Gastrocnemius medialis (tissue), 4 donors: ENCODE data around the gene TSHZ1.

Experiments used
- CTCF ChIP-seq, 5 experiments: fragments of 450-650 bp in 3 of 5; fragments of 200-600 bp in 2 of 5; sonication (generic) in 2 of 5; IDR thresholded peaks in 4 of 5; conservative IDR thresholded peaks in 1 of 5; 1 replicate in 4 of 5; 2 replicates in 1 of 5; pipeline ENCODE4 v1.5.1; 2016 to 2019; ENCODE audit warnings: antibody characterized with exemption in 5 of 5, mild to moderate bottlenecking in 3 of 5, moderate library complexity in 3 of 5
- POLR2A ChIP-seq, 2 donors: fragments of 450-650 bp; IDR thresholded peaks; one replicate each; pipeline ENCODE4 v1.6.1; 2017; ENCODE audit warnings: antibody characterized with exemption in 2 of 2, mild to moderate bottlenecking in 2 of 2, moderate library complexity in 2 of 2

GRCh38 chr18:75273817-75274216, 63.2 kb downstream of the TSHZ1 start:
- no peak for TF ChIP-seq CTCF (IDR thresholded peaks at IDR 0.05 in 4 of 5, conservative IDR thresholded peaks at IDR 0.05 in 1 of 5)
- TF ChIP-seq POLR2A (IDR thresholded peaks at IDR 0.05): no peak
